Colonic mucosa (tissue), 4 donors: ENCODE measurements around the gene MET. TPM values are rescaled to one million over a fixed set of nuclear protein-coding genes. Genes with fewer than 3 reads are reported as not detected.

Source experiments
- DNase-seq: peaks from one replicate; pipeline ENCODE4 v3.0.0-alpha.2; 2020
- H3K27ac ChIP-seq: fragments of 200-600 bp; one replicate; pipeline ENCODE4 v1.8.0; 2021
- H3K27me3 ChIP-seq: fragments of 200-600 bp; one replicate; pipeline ENCODE4 v1.8.0; 2021
- H3K36me3 ChIP-seq: fragments of 200-600 bp; one replicate; pipeline ENCODE4 v1.8.0; 2021
- H3K4me1 ChIP-seq: fragments of 200-600 bp; one replicate; pipeline ENCODE4 v1.8.0; 2021; ENCODE audit warnings: mild to moderate bottlenecking
- H3K4me3 ChIP-seq: fragments of 200-600 bp; one replicate; pipeline ENCODE4 v1.8.0; 2021
- H3K9ac ChIP-seq, 2 donors: one replicate each; pipeline ENCODE4 v1.7.0; 2013; ENCODE audit warnings: control low read depth in 2 of 2, low read depth in 2 of 2, low read length in 2 of 2
- H3K9me3 ChIP-seq: fragments of 200-600 bp; one replicate; pipeline ENCODE4 v1.8.0; 2021
- intact Hi-C: fragments of 100-400 bp; cut with DNase I; formaldehyde crosslinking; loops from one replicate; pipeline ENCODE4 v1.14.1; 2022
- total RNA-seq, 2 donors: library from RNA; stranded (reverse); fragmentation: NEBNext Ultra II Directional in 1 of 2; extraction: Animal tissue kit (Norgen Biotek cat#: 25700) in 1 of 2; gene quantifications; one replicate each; pipeline ENCODE4 v1.2.1, GENCODE V29; 2021
- TF ChIP-seq, protein P1 (sequence below): fragments of 200-600 bp; IDR thresholded peaks from one replicate; pipeline ENCODE4 v1.8.0; 2022; ENCODE audit warnings: antibody characterized with exemption, mild to moderate bottlenecking
- donor health status: healthy.
- donor health status: DM: no; HTN: no; CAD: no.
- donor health status: DM: no; HTN: no; CAD: no.

Gene MET
- total RNA-seq, 2 donors from 2014 or later: 38.3 to 45.3 TPM

DNA sequence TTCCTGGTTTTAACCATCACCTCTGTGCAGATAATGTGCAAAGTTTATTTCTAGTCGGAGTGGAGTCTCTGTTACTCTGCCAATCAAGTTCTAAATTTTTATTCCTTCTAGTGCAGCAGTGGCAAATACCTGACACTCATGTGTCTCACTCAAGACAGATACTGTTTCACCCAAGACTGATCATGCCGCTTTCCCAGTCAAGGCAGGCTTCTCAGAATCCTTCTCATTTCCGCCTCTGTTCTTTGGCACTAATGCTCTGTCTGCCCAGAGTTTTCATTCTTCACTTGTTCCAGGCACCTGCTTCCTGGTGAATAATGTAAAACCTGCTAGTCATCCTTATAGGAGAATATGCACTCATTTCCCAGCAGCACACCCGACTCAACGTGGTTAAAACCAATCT, 24.7 kb downstream of the MET start:
- Histone ChIP-seq H3K4me1 (no peaks in the 10 kb centered on the region), H3K36me3 (no peaks in the 10 kb centered on the region), H3K27ac (no peak overlapping the region), H3K9me3 (no peaks in the 10 kb centered on the region), H3K27me3 (no peaks in the 10 kb centered on the region), H3K9ac (no peak overlapping the region), H3K4me3 (no peak overlapping the region)
- intact Hi-C loops: no loop called here
- TF ChIP-seq, protein P1, sequence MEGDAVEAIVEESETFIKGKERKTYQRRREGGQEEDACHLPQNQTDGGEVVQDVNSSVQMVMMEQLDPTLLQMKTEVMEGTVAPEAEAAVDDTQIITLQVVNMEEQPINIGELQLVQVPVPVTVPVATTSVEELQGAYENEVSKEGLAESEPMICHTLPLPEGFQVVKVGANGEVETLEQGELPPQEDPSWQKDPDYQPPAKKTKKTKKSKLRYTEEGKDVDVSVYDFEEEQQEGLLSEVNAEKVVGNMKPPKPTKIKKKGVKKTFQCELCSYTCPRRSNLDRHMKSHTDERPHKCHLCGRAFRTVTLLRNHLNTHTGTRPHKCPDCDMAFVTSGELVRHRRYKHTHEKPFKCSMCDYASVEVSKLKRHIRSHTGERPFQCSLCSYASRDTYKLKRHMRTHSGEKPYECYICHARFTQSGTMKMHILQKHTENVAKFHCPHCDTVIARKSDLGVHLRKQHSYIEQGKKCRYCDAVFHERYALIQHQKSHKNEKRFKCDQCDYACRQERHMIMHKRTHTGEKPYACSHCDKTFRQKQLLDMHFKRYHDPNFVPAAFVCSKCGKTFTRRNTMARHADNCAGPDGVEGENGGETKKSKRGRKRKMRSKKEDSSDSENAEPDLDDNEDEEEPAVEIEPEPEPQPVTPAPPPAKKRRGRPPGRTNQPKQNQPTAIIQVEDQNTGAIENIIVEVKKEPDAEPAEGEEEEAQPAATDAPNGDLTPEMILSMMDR: no peak
- no peak for DNase-seq

DNA sequence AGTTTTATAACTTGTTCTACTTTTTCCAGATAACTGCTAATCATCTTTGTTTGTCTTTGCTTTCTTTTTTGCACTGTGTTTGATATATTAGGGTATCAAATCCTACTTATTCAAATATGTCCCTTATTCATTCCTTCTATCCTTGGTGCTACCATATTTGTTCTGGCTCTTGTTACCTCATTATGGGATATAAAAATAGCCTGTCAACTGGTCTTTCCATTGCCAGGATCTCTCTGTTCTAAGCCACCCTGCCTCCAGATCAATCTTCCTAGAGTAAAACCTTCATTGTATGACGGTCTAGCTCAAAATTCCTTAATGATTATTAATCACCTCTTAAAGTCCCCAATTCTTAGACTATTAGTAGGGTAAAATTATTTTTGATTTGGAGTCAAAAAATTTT, 25.2 kb downstream of the MET start:
- intact Hi-C loops: no loop called here
- no peak overlapping the region for H3K4me3 ChIP-seq
- no peak for DNase-seq
- no peaks in the 10 kb centered on the region for H3K4me1 ChIP-seq
- no peaks in the 10 kb centered on the region for H3K36me3 ChIP-seq
- TF ChIP-seq, protein P1: no peak
- H3K9ac ChIP-seq: no peak overlapping the region
- no peaks in the 10 kb centered on the region for H3K27me3 ChIP-seq
- H3K9me3 ChIP-seq: no peaks in the 10 kb centered on the region
- H3K27ac ChIP-seq: no peak overlapping the region

DNA sequence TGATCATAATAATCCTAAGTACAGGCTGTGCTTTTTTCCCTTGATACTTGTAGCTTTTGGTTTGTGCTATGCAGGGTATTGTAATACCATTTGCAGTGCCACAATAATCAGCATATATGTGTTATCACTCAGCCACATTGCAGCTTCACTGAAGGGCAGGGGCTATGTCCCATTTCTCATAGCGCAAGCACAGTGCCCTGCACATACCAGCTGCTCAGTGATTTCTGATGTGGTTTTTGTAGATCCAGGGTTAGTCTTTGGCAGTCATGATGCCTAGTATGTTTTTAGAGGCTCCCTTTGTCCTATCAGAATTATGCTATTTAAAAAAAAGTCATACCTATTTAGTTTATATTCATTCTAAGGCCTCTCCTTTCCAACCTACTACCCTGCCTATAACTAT, 25.8 kb downstream of the MET start:
- H3K27ac ChIP-seq: no peak overlapping the region
- TF ChIP-seq, protein P1: no peak
- intact Hi-C loops: no loop called here
- no peak overlapping the region for H3K9ac ChIP-seq
- no peaks in the 10 kb centered on the region for H3K36me3 ChIP-seq
- H3K4me1 ChIP-seq: no peaks in the 10 kb centered on the region
- DNase-seq: no peak
- no peaks in the 10 kb centered on the region for H3K27me3 ChIP-seq
- H3K4me3 ChIP-seq: no peak overlapping the region
- no peaks in the 10 kb centered on the region for H3K9me3 ChIP-seq

DNA sequence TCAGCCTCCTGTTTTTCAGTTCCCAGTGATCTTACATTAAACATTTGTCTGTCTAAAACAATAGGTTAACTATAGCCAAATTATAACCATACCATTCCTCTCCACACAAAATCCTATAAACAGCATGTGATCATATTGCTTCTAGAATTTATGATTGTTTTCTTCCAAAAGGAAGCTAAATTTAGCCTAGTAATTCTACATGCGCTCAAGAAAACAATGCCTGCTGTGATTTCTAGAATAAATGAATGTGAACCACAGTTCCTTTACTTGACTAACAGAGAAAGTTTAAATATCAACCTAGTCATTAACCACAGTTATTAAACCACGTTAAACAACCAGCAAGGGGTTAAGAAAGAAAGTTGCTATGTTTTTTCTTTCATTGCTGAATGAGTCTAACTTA, 26.4 kb downstream of the MET start:
- no peak overlapping the region for H3K27ac ChIP-seq
- H3K4me3 ChIP-seq: no peak overlapping the region
- no peaks in the 10 kb centered on the region for H3K27me3 ChIP-seq
- no peaks in the 10 kb centered on the region for H3K36me3 ChIP-seq
- no peak overlapping the region for H3K9ac ChIP-seq
- no peaks in the 10 kb centered on the region for H3K9me3 ChIP-seq
- no peaks in the 10 kb centered on the region for H3K4me1 ChIP-seq
- TF ChIP-seq, protein P1: no peak
- intact Hi-C loops: no loop called here
- DNase-seq: no peak

DNA sequence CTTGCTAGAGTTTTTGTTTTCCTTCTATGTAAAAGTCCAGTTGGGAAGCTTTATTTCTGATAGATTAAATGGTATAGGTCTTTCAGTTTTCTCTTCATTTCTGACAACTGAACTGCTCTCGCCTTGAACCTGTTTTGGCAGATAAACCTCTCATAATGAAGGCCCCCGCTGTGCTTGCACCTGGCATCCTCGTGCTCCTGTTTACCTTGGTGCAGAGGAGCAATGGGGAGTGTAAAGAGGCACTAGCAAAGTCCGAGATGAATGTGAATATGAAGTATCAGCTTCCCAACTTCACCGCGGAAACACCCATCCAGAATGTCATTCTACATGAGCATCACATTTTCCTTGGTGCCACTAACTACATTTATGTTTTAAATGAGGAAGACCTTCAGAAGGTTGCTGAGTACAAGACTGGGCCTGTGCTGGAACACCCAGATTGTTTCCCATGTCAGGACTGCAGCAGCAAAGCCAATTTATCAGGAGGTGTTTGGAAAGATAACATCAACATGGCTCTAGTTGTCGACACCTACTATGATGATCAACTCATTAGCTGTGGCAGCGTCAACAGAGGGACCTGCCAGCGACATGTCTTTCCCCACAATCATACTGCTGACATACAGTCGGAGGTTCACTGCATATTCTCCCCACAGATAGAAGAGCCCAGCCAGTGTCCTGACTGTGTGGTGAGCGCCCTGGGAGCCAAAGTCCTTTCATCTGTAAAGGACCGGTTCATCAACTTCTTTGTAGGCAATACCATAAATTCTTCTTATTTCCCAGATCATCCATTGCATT, 27.1 kb downstream of the MET start:
- no peak for DNase-seq
- intact Hi-C loops: no loop called here

More for the DNA sequence above, 27.1 kb downstream of the MET start:
- H3K27me3 ChIP-seq: no peaks in the 10 kb centered on the region
- no peaks in the 10 kb centered on the region for H3K4me1 ChIP-seq
- H3K9me3 ChIP-seq: no peaks in the 10 kb centered on the region
- no peaks in the 10 kb centered on the region for H3K36me3 ChIP-seq
- no peak overlapping the region for H3K27ac ChIP-seq
- H3K9ac ChIP-seq: no peak overlapping the region
- TF ChIP-seq, protein P1: no peak
- H3K4me3 ChIP-seq: no peak overlapping the region
